GM12878 (cell line): ENCODE measurements around the gene MEAK7. TPM values are rescaled to one million over a fixed set of nuclear protein-coding genes. Genes with fewer than 3 reads are reported as not detected.

Experiments
- ATAC-seq: fragments of 200-7000 bp; cut with Tn5 transposase; 3 replicates; pipeline ENCODE4 v1.9.1; 2020; ENCODE audit warnings: mild to moderate bottlenecking, moderate library complexity
- BruUV-seq: library from RNA; stranded (reverse); fragments of 400-500 nt; replicated peaks from 2 replicates; lab custom pipeline; 2021; lab: Mats Ljungman, UMichigan
- CTCF ChIA-PET: fragments of 300-600 bp; sonication (Branson Sonifier 250); formaldehyde crosslinking; extraction: SDS; loops from one replicate; lab custom pipeline; 2021; ENCODE audit warnings: inconsistent platforms; lab: Yijun Ruan, JAX
- POLR2A ChIA-PET: fragments of 350-600 bp; formaldehyde crosslinking; extraction: SDS; loops from one replicate; lab custom pipeline; 2021; ENCODE audit warnings: inconsistent platforms; lab: Charles Lee
- RAD21 ChIA-PET: fragments of 300-600 bp; sonication (Branson Sonifier 250); formaldehyde crosslinking; loops from one replicate; lab custom pipeline; 2023; ENCODE audit warnings: antibody characterized with exemption; ENCODE audit not compliant: unreplicated experiment; lab: Charles Lee
- SMC1A ChIA-PET: fragments of 300-600 bp; sonication (Branson Sonifier 250); formaldehyde crosslinking; loops from one replicate; lab custom pipeline; 2023; ENCODE audit not compliant: unreplicated experiment, uncharacterized antibody; lab: Charles Lee
- DNase-seq: peaks from one replicate; pipeline ENCODE4 v3.0.0-alpha.2; 2011; ENCODE audit warnings: low read depth, low spot score
- FAIRE-seq: peaks from 3 replicates; lab custom pipeline; 2011; peaks lifted over from hg19 to GRCh38; lab: Jason Lieb, UNC
- H2AFZ ChIP-seq: 2 replicates; pipeline ENCODE4 v1.6.0; 2011; ENCODE audit warnings: low read depth, low read length, control low read depth; ENCODE audit not compliant: control insufficient read depth
- H3K27ac ChIP-seq: 2 replicates; pipeline ENCODE4 v1.5.1; 2011; ENCODE audit warnings: control low read depth; ENCODE audit not compliant: control insufficient read depth, insufficient read depth
- H3K27me3 ChIP-seq, 2 experiments: replicated peaks in 1 of 2; 2 replicates each; pipeline versions ENCODE4 v1.6.0 to v1.6.1; 2011; ENCODE audit warnings: low read length in 1 of 2; ENCODE audit not compliant: control insufficient read depth in 2 of 2, insufficient read depth in 2 of 2
- H3K36me3 ChIP-seq, 2 experiments: 2 replicates each; pipeline ENCODE4 v1.5.1; 2011; ENCODE audit warnings: low read length in 1 of 2; ENCODE audit not compliant: control insufficient read depth in 2 of 2, insufficient read depth in 2 of 2
- H3K4me1 ChIP-seq: 2 replicates; pipeline ENCODE4 v1.6.1; 2011; ENCODE audit warnings: mild to moderate bottlenecking, low read length, moderate library complexity, mixed read lengths; ENCODE audit not compliant: control insufficient read depth, insufficient read depth
- H3K4me2 ChIP-seq: 2 replicates; pipeline ENCODE4 v1.6.0; 2011; ENCODE audit warnings: control low read depth; ENCODE audit not compliant: control insufficient read depth, insufficient read depth
- H3K4me3 ChIP-seq: fragments of 200-600 bp; sonication (generic); 2 replicates; pipeline ENCODE4 v1.5.1; 2016
- H3K79me2 ChIP-seq: 2 replicates; pipeline ENCODE4 v1.6.0; 2011; ENCODE audit warnings: low read length; ENCODE audit not compliant: control insufficient read depth, insufficient read depth
- H3K9ac ChIP-seq: 2 replicates; pipeline ENCODE4 v1.8.0; 2011; ENCODE audit warnings: low read length, control low read depth, mixed read lengths; ENCODE audit not compliant: control insufficient read depth, insufficient read depth
- H3K9me3 ChIP-seq: replicated peaks from 3 replicates; pipeline ENCODE4 v1.5.1; 2011; ENCODE audit warnings: mild to moderate bottlenecking, low read length; ENCODE audit not compliant: control insufficient read depth, insufficient read depth
- H4K20me1 ChIP-seq: 2 replicates; pipeline ENCODE4 v1.6.0; 2011; ENCODE audit not compliant: control insufficient read depth, insufficient read depth
- E2F4 ChIP-seq: IDR thresholded peaks from 2 replicates; pipeline ENCODE4 v1.6.1; 2012; ENCODE audit warnings: low read depth, low read length, improper control_type of control experiment
- NBN ChIP-seq: fragments of 450-650 bp; IDR thresholded peaks from 2 replicates; pipeline ENCODE4 v1.6.1; 2016
- NFXL1 ChIP-seq: fragments of 450-650 bp; IDR thresholded peaks from 2 replicates; pipeline ENCODE4 v1.6.1; 2017; ENCODE audit warnings: antibody characterized with exemption, mild to moderate bottlenecking, borderline replicate concordance
- NFYB ChIP-seq: IDR thresholded peaks from 2 replicates; pipeline ENCODE4 v1.6.1; 2011; ENCODE audit warnings: low read depth, mild to moderate bottlenecking, low read length, improper control_type of control experiment, moderate library complexity; ENCODE audit not compliant: insufficient read depth
- PRDM15 ChIP-seq: fragments of 450-650 bp; formaldehyde crosslinking; IDR thresholded peaks from 2 replicates; pipeline ENCODE4 v1.4.0; 2020; ENCODE audit warnings: mild to moderate bottlenecking, moderate library complexity
- RELA ChIP-seq: fragments of 450-650 bp; IDR thresholded peaks from 2 replicates; pipeline ENCODE4 v1.8.0; 2014; ENCODE audit warnings: borderline replicate concordance; ENCODE audit not compliant: partially characterized antibody
- SP1 ChIP-seq: IDR thresholded peaks from one replicate; pipeline ENCODE4 v1.6.1; 2011; ENCODE audit warnings: low read depth, low read length
- WRNIP1 ChIP-seq: IDR thresholded peaks from 2 replicates; pipeline ENCODE4 v1.6.1; 2011; ENCODE audit warnings: low read depth, low read length, improper control_type of control experiment, borderline replicate concordance
- YY1 ChIP-seq: IDR thresholded peaks from 2 replicates; pipeline ENCODE4 v1.6.1; 2011; ENCODE audit warnings: low read depth, mild to moderate bottlenecking, low read length
- ZBTB33 ChIP-seq: fragments of 450-650 bp; IDR thresholded peaks from 2 replicates; pipeline ENCODE4 v1.6.1; 2017; ENCODE audit warnings: mild to moderate bottlenecking
- ZNF622 ChIP-seq: fragments of 450-650 bp; IDR thresholded peaks from 2 replicates; pipeline ENCODE4 v1.6.1; 2017; ENCODE audit warnings: mild to moderate bottlenecking, inconsistent platforms
- WGBS: methylation state at CpG from one replicate; pipeline ENCODE4 v1.1.6; 2016; ENCODE audit warnings: low lambda C conversion rate; ENCODE audit not compliant: insufficient replicate concordance, insufficient coverage; ENCODE audit errors: missing lambda C conversion rate; 5-methylcytosine and 5-hydroxymethylcytosine counted together
- in situ Hi-C: fragments of 300-500 bp; cut with MboI; formaldehyde crosslinking; loops from 9 replicates; pipeline ENCODE4 v1.14.3; 2018; ENCODE audit warnings: mixed read lengths
- intact Hi-C: fragments of 100-400 bp; cut with micrococcal nuclease; formaldehyde crosslinking; loops from one replicate; pipeline ENCODE4 v1.14.2; 2022; ENCODE audit not compliant: unreplicated experiment
- polyA plus RNA-seq, 11 experiments: library from polyadenylated mRNA; depleted of rRNA in 4 of 11; unstranded in 6 of 11; stranded (reverse) in 5 of 11; fragments of >200 nt; fragmentation: Nextera tagmentation in 4 of 11; fragmentation: Illumina TruSeq in 1 of 11; extraction: Ambion mirVana in 4 of 11; extraction: Trizol in 1 of 11; gene quantifications; 1 replicate in 1 of 11; 2 replicates in 10 of 11; pipeline versions ENCODE4 v1.2.1 to v1.2.3, GENCODE V29; 2011 to 2016; ENCODE audit warnings: inconsistent platforms in 2 of 11, missing spikeins in 2 of 11, low read depth in 1 of 11
- total RNA-seq, 4 experiments: library from RNA; depleted of rRNA in 3 of 4; stranded (reverse); fragments of >200 nt in 3 of 4; fragmentation: Illumina TruSeq in 1 of 4; extraction: Trizol in 1 of 4; gene quantifications; 2 replicates each; pipeline versions ENCODE4 v1.2.1 to v1.2.3, GENCODE V29; 2013 to 2021
- TF ChIP-seq, protein P1 (sequence below): fragments of 450-650 bp; IDR thresholded peaks from 2 replicates; pipeline ENCODE4 v1.6.1; 2017; ENCODE audit warnings: low read depth, mild to moderate bottlenecking, moderate library complexity
- TF ChIP-seq, protein P2 (sequence below): IDR thresholded peaks from 2 replicates; pipeline ENCODE4 v1.6.1; 2011; ENCODE audit warnings: low read depth, mild to moderate bottlenecking, low read length, moderate library complexity, borderline replicate concordance; ENCODE audit errors: extremely low read depth

The MEAK7 gene
- total and polyA plus RNA-seq, 10 of the 15 experiments (the other 5 are each of a cell fraction or from before 2014, with no cell fraction given) = 1.4 to 11.9 (median 6.4) TPM

DNA sequence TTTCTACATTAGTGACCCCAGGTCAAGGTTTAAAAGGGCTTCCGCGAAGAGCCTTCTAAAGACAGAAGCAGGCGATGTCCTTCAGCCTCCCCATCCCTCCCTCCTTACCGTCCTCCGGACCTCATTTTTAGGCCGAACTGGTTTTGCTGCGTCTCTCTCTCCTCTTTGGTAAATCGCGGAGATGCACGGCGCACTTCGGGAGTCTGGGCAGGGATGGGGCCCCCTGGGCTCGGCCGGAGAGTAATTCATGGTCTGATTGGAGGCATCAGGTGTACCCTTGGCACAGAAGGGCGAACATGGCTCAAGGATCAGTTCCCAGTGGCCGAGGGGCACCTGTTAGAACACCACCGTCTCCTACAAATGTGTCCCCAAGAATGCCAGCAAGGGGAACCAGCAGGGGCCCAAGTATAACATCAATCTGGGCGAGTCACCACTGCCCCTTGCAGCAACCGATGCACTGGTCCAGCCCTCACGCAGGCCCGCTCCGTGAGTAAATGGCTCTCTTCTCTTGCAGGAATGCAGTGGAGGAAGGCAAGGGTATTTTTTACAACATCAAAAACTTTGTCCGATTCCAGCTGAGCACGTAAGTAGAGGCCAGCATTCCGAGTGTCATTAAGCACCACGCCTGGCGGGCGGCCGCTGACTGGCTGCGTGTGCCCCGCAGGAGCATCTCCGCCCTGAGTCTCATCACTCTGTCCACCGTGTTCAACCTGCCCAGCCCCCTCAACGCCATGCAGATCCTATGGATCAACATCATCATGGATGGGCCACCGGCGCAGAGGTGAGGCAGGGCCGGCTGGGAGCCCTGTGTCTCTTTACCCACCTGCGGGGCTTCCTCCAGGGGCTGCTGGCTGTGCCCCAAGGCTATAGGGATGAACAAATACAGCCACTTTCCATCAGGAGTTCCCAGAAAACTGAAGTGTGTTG is 45.6 kb downstream of the MEAK7 start (continued):
- TF ChIP-seq, protein P1, sequence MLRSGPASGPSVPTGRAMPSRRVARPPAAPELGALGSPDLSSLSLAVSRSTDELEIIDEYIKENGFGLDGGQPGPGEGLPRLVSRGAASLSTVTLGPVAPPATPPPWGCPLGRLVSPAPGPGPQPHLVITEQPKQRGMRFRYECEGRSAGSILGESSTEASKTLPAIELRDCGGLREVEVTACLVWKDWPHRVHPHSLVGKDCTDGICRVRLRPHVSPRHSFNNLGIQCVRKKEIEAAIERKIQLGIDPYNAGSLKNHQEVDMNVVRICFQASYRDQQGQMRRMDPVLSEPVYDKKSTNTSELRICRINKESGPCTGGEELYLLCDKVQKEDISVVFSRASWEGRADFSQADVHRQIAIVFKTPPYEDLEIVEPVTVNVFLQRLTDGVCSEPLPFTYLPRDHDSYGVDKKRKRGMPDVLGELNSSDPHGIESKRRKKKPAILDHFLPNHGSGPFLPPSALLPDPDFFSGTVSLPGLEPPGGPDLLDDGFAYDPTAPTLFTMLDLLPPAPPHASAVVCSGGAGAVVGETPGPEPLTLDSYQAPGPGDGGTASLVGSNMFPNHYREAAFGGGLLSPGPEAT = no peak
- no peak for TF ChIP-seq RELA

- H3K4me2 ChIP-seq = no peak overlapping the region
- RAD21 ChIA-PET = no interaction called here
- intact Hi-C loops = no loop called here
- CTCF ChIA-PET = no interaction called here
- in situ Hi-C loops = no loop called here
- ATAC-seq (no peak), DNase-seq (no peak), FAIRE-seq (no peak)
- no peak overlapping the region for H3K9ac ChIP-seq
- no peak overlapping the region for H3K27ac ChIP-seq
- H3K36me3 ChIP-seq = no peaks in the 10 kb centered on the region
- no peaks in the 10 kb centered on the region for H3K27me3 ChIP-seq
- no peaks in the 10 kb centered on the region for H4K20me1 ChIP-seq
- H3K79me2 ChIP-seq = no peaks in the 10 kb centered on the region
- H3K9me3 ChIP-seq = no peaks in the 10 kb centered on the region; the same call in 2 of the 3 replicates
- POLR2A ChIA-PET = no interaction called here
- BruUV-seq = no TSS peak
- TF ChIP-seq NBN = no peak
- no peak for TF ChIP-seq NFXL1
- TF ChIP-seq SP1 = no peak
- TF ChIP-seq PRDM15 (CRISPR knock-in tag) = no peak
- TF ChIP-seq, protein P2, sequence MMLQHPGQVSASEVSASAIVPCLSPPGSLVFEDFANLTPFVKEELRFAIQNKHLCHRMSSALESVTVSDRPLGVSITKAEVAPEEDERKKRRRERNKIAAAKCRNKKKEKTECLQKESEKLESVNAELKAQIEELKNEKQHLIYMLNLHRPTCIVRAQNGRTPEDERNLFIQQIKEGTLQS = no peak
- no peak for TF ChIP-seq ZNF622
- no peak for TF ChIP-seq YY1
- TF ChIP-seq NFYB = no peak
- no peak for TF ChIP-seq ZBTB33
- no peak for TF ChIP-seq E2F4
- no peak for TF ChIP-seq WRNIP1
- no peak overlapping the region for H2AFZ ChIP-seq
- SMC1A ChIA-PET = no interaction called here
- H3K4me3 ChIP-seq = no peak overlapping the region
- WGBS = 68% methylated on average over 9 of the region's 9 CpGs
- no peaks in the 10 kb centered on the region for H3K4me1 ChIP-seq
These were observed 49.4 kb downstream of the MEAK7 start for GRCh38 chr16:84455031-84455430.
